HepG2 (cell line): ENCODE measurements around the gene CHRNB1. TPM values are rescaled to one million over a fixed set of nuclear protein-coding genes. Genes with fewer than 3 reads are reported as not detected.

Experiments
- ATAC-seq: fragments of 200-7000 bp; cut with Tn5 transposase; 3 replicates; pipeline ENCODE4 v1.9.1; 2020; ENCODE audit warnings: mild to moderate bottlenecking, moderate library complexity
- BruUV-seq: library from RNA; stranded (reverse); fragments of 400-500 nt; replicated peaks from 2 replicates; lab custom pipeline; 2021; lab: Mats Ljungman, UMichigan
- CTCF ChIA-PET: fragments of 300-600 bp; formaldehyde crosslinking; extraction: SDS; loops from one replicate; lab custom pipeline; 2021; ENCODE audit warnings: low total read pairs, inconsistent platforms, low intra/inter-chr PET ratio; lab: Yijun Ruan, JAX
- POLR2A ChIA-PET: fragments of 350-600 bp; sonication (Branson Sonifier 250); formaldehyde crosslinking; loops from one replicate; lab custom pipeline; 2020; ENCODE audit warnings: antibody characterized with exemption, inconsistent platforms; lab: Yijun Ruan, JAX
- DNase-seq: peaks from one replicate; pipeline ENCODE4 v3.0.0-alpha.2; 2015; ENCODE audit warnings: low spot score
- FAIRE-seq: peaks from 3 replicates; lab custom pipeline; 2011; peaks lifted over from hg19 to GRCh38; lab: Jason Lieb, UNC
- H2AFZ ChIP-seq: one replicate; pipeline ENCODE4 v1.6.1; 2011; ENCODE audit warnings: low read length, inconsistent platforms
- H3K27ac ChIP-seq: fragments of 300-600 bp; 3 replicates; pipeline ENCODE4 v1.8.0; 2011; ENCODE audit warnings: mixed run types, mild to moderate bottlenecking, mixed read lengths, low read length, inconsistent platforms; ENCODE audit not compliant: insufficient read depth; ENCODE audit errors: extremely low read length
- H3K27me3 ChIP-seq, 2 experiments: fragments of 200-600 bp in 1 of 2; 2 replicates in 1 of 2; 3 replicates in 1 of 2; pipeline versions ENCODE4 v1.6.0 to v1.8.0; 2011; ENCODE audit warnings: low read length in 2 of 2, mild to moderate bottlenecking in 2 of 2, moderate library complexity in 2 of 2, inconsistent platforms in 1 of 2; ENCODE audit not compliant: insufficient read depth in 2 of 2, control insufficient read depth in 1 of 2
- H3K36me3 ChIP-seq, 2 experiments: fragments of 200-600 bp in 1 of 2; replicated peaks in 1 of 2; 2 replicates in 1 of 2; 3 replicates in 1 of 2; pipeline versions ENCODE4 v1.5.1 to v1.8.0; 2011; ENCODE audit warnings: low read length in 2 of 2, inconsistent platforms in 1 of 2; ENCODE audit not compliant: insufficient read depth in 2 of 2, control insufficient read depth in 1 of 2
- H3K4me1 ChIP-seq: 2 replicates; pipeline ENCODE4 v1.5.1; 2012; ENCODE audit warnings: low read length, inconsistent platforms; ENCODE audit not compliant: insufficient read depth
- H3K4me2 ChIP-seq: 2 replicates; pipeline ENCODE4 v1.6.0; 2011; ENCODE audit warnings: low read depth, low read length, inconsistent platforms
- H3K4me3 ChIP-seq, 3 experiments: fragments of 200-600 bp in 1 of 3; sonication (generic), shearing (Covaris generic) in 1 of 3; replicated peaks in 1 of 3; 2 replicates each; pipeline ENCODE4 v1.5.1; 2011 to 2016; ENCODE audit warnings: low read length in 3 of 3, inconsistent platforms in 2 of 3, low read depth in 2 of 3, mild to moderate bottlenecking in 2 of 3, control low read depth in 1 of 3, mixed read lengths in 1 of 3; ENCODE audit not compliant: insufficient read depth in 1 of 3
- H3K79me2 ChIP-seq: one replicate; pipeline ENCODE4 v1.6.1; 2011; ENCODE audit warnings: low read length, inconsistent platforms; ENCODE audit not compliant: insufficient read depth
- H3K9ac ChIP-seq: 2 replicates; pipeline ENCODE4 v1.6.0; 2011; ENCODE audit warnings: mild to moderate bottlenecking, low read depth, low read length, inconsistent platforms; ENCODE audit not compliant: insufficient read depth
- H3K9me3 ChIP-seq: 2 replicates; pipeline ENCODE4 v1.5.1; 2012; ENCODE audit warnings: mild to moderate bottlenecking, low read length
- H4K20me1 ChIP-seq: 2 replicates; pipeline ENCODE4 v1.6.0; 2011; ENCODE audit warnings: inconsistent platforms, mild to moderate bottlenecking, low read length, moderate library complexity; ENCODE audit not compliant: insufficient read depth
- ARNT ChIP-seq: fragments of 450-650 bp; IDR thresholded peaks from 2 replicates; pipeline ENCODE4 v1.6.1; 2017
- KLF12 ChIP-seq: sonication (generic); formaldehyde crosslinking; IDR thresholded peaks from 2 replicates; pipeline ENCODE4 v1.4.0; 2020; ENCODE audit warnings: missing genetic modification reagents, borderline replicate concordance
- KLF6 ChIP-seq: IDR thresholded peaks from 2 replicates; pipeline ENCODE4 v1.8.0; 2016; ENCODE audit warnings: missing biosample characterization, missing genetic modification reagents
- PTBP1 ChIP-seq: fragments of 200-400 bp; formaldehyde crosslinking; IDR thresholded peaks from 2 replicates; pipeline ENCODE4 v1.6.1; 2018; ENCODE audit warnings: low read length, low read depth; ENCODE audit not compliant: poor library complexity, severe bottlenecking
- STAG1 ChIP-seq: sonication (generic); formaldehyde crosslinking; IDR thresholded peaks from 2 replicates; pipeline ENCODE4 v1.4.0; 2020; ENCODE audit warnings: missing genetic modification reagents
- TAF15 ChIP-seq: fragments of 200-400 bp; formaldehyde crosslinking; IDR thresholded peaks from one replicate; pipeline ENCODE4 v1.6.1; 2018; ENCODE audit warnings: mild to moderate bottlenecking, low read depth, low read length; ENCODE audit not compliant: poor library complexity, severe bottlenecking
- ZFP37 ChIP-seq: sonication (generic); formaldehyde crosslinking; IDR thresholded peaks from 2 replicates; pipeline ENCODE4 v1.4.0; 2020; ENCODE audit warnings: missing genetic modification reagents, borderline replicate concordance
- ZNF570 ChIP-seq: sonication (generic); formaldehyde crosslinking; IDR thresholded peaks from 2 replicates; pipeline ENCODE4 v1.4.0; 2020; ENCODE audit warnings: mild to moderate bottlenecking, missing genetic modification reagents, borderline replicate concordance
- ZNF660 ChIP-seq: sonication (generic); formaldehyde crosslinking; IDR thresholded peaks from 2 replicates; pipeline ENCODE4 v1.5.1; 2020; ENCODE audit warnings: mild to moderate bottlenecking, low read depth, missing genetic modification reagents, borderline replicate concordance
- ZNF879 ChIP-seq: sonication (generic); formaldehyde crosslinking; IDR thresholded peaks from 2 replicates; pipeline ENCODE4 v1.8.1; 2023; ENCODE audit warnings: missing genetic modification reagents
- WGBS: methylation state at CpG from one replicate; pipeline ENCODE4 v1.1.6; 2017; ENCODE audit warnings: low lambda C conversion rate; 5-methylcytosine and 5-hydroxymethylcytosine counted together
- in situ Hi-C: cut with HindIII; loops from 2 replicates; pipeline ENCODE4 v1.10.0; 2017; ENCODE audit warnings: low pct_unique_long_range_greater_than_20kb; ENCODE audit not compliant: extremely low pct_ligation_motif_present
- intact Hi-C: fragments of 100-400 bp; cut with micrococcal nuclease; formaldehyde crosslinking; loops from one replicate; pipeline ENCODE4 v1.10.0; 2022; ENCODE audit not compliant: unreplicated experiment
- polyA plus RNA-seq, 8 experiments: library from polyadenylated mRNA; depleted of rRNA in 3 of 8; stranded (reverse) in 7 of 8; unstranded in 1 of 8; fragments of >200 nt; fragmentation: Illumina TruSeq in 4 of 8; extraction: Trizol in 4 of 8; gene quantifications; 2 replicates each; pipeline versions ENCODE4 v1.2.1 to v1.2.3, GENCODE V29; 2011 to 2016; ENCODE audit warnings: low read depth in 4 of 8, missing spikeins in 1 of 8, mixed read lengths in 1 of 8; ENCODE audit not compliant: insufficient read depth in 1 of 8
- total RNA-seq, 5 experiments: library from RNA; depleted of rRNA; stranded (reverse); fragments of >200 nt; fragmentation: Illumina TruSeq; extraction: Trizol; gene quantifications; 2 replicates each; pipeline ENCODE4 v1.2.3, GENCODE V29; 2016; ENCODE audit warnings: low read depth in 1 of 5
- TF ChIP-seq, protein P1 (sequence below): sonication (generic); formaldehyde crosslinking; IDR thresholded peaks from 2 replicates; pipeline ENCODE4 v1.4.0; 2020; ENCODE audit warnings: missing genetic modification reagents, borderline replicate concordance
- TF ChIP-seq, protein P2 (sequence below): IDR thresholded peaks from 2 replicates; pipeline ENCODE4 v1.6.1; 2016; ENCODE audit warnings: mild to moderate bottlenecking, missing biosample characterization, missing genetic modification reagents
- TF ChIP-seq, protein P3 (sequence below): sonication (generic); formaldehyde crosslinking; IDR thresholded peaks from 2 replicates; pipeline ENCODE4 v1.4.0; 2020; ENCODE audit warnings: missing genetic modification reagents, borderline replicate concordance

Gene CHRNB1
- total and polyA plus RNA-seq, 2 of the 13 experiments (the other 11 are each of a cell fraction or from before 2014, with no cell fraction given) = 5.4 to 33.7 TPM

DNA sequence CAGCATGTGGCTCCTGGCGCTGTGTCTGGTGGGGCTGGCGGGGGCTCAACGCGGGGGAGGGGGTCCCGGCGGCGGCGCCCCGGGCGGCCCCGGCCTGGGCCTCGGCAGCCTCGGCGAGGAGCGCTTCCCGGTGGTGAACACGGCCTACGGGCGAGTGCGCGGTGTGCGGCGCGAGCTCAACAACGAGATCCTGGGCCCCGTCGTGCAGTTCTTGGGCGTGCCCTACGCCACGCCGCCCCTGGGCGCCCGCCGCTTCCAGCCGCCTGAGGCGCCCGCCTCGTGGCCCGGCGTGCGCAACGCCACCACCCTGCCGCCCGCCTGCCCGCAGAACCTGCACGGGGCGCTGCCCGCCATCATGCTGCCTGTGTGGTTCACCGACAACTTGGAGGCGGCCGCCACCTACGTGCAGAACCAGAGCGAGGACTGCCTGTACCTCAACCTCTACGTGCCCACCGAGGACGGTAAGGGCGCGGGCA lies 36.6 kb upstream of the CHRNB1 start (continued):
- no peak for TF ChIP-seq ZNF660 (CRISPR knock-in tag)
- no peak for TF ChIP-seq STAG1 (CRISPR knock-in tag)
- TF ChIP-seq, protein P1, sequence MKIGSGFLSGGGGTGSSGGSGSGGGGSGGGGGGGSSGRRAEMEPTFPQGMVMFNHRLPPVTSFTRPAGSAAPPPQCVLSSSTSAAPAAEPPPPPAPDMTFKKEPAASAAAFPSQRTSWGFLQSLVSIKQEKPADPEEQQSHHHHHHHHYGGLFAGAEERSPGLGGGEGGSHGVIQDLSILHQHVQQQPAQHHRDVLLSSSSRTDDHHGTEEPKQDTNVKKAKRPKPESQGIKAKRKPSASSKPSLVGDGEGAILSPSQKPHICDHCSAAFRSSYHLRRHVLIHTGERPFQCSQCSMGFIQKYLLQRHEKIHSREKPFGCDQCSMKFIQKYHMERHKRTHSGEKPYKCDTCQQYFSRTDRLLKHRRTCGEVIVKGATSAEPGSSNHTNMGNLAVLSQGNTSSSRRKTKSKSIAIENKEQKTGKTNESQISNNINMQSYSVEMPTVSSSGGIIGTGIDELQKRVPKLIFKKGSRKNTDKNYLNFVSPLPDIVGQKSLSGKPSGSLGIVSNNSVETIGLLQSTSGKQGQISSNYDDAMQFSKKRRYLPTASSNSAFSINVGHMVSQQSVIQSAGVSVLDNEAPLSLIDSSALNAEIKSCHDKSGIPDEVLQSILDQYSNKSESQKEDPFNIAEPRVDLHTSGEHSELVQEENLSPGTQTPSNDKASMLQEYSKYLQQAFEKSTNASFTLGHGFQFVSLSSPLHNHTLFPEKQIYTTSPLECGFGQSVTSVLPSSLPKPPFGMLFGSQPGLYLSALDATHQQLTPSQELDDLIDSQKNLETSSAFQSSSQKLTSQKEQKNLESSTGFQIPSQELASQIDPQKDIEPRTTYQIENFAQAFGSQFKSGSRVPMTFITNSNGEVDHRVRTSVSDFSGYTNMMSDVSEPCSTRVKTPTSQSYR (CRISPR knock-in tag) = no peak
- TF ChIP-seq ZNF570 (CRISPR knock-in tag) = no peak
- TF ChIP-seq, all 625 proteins: peak for 0

DNA sequence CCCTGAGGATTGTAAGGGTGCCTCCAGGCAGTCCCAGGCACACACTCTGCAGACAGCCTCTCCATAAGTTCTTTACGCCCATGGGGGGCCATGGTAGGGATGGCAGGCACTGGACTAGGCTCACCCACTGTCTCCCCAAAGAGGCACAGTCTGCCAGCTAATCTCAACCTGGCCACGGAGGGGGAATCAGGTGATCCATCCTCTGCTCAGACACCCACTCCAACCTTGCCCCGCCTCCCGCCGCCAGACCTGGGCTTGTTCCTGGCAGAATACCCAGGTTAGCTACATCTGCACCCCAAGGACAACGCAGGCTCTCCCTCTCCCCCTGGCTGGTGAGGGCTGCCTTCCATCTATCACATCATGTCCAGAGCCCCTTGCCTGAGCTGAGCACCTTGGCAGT lies 36.0 kb upstream of the CHRNB1 start:
- Histone ChIP-seq H3K4me1 (peaks cover 10% of the 10 kb centered on the region), H3K27me3 (no peaks in the 10 kb centered on the region), H3K4me3 (no peak overlapping the region), H3K9me3 (no peaks in the 10 kb centered on the region), H4K20me1 (no peaks in the 10 kb centered on the region), H3K79me2 (no peaks in the 10 kb centered on the region), H3K4me2 (no peak overlapping the region), H3K27ac (no peak overlapping the region), H3K9ac (no peak overlapping the region), H2AFZ (no peak overlapping the region), H3K36me3 (0 out of 5 replicates have a peak, but pooled peaks cover 0 to 2% of the 10 kb centered on the region in 2 experiments)
- DNase-seq (no peak), ATAC-seq (no peak), FAIRE-seq (no peak)
- ChIA-PET CTCF (no interaction called here), POLR2A (no interaction called here)
- WGBS = 89% methylated on average over 5 of the region's 6 CpGs
- intact Hi-C loops = no loop called here
- TF ChIP-seq, protein P2, sequence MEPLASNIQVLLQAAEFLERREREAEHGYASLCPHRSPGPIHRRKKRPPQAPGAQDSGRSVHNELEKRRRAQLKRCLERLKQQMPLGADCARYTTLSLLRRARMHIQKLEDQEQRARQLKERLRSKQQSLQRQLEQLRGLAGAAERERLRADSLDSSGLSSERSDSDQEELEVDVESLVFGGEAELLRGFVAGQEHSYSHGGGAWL (CRISPR knock-in tag) = no peak
- TF ChIP-seq TAF15 = no peak
- TF ChIP-seq PTBP1 = no peak
- TF ChIP-seq KLF12 (CRISPR knock-in tag) = no peak
- no peak for TF ChIP-seq ARNT
- no peak for TF ChIP-seq ZFP37 (CRISPR knock-in tag)
- TF ChIP-seq, protein P3, sequence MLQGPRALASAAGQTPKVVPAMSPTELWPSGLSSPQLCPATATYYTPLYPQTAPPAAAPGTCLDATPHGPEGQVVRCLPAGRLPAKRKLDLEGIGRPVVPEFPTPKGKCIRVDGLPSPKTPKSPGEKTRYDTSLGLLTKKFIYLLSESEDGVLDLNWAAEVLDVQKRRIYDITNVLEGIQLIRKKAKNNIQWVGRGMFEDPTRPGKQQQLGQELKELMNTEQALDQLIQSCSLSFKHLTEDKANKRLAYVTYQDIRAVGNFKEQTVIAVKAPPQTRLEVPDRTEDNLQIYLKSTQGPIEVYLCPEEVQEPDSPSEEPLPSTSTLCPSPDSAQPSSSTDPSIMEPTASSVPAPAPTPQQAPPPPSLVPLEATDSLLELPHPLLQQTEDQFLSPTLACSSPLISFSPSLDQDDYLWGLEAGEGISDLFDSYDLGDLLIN = no peak
- no peak for TF ChIP-seq KLF6 (CRISPR knock-in tag)
- no peak for TF ChIP-seq ZNF879
- in situ Hi-C loops = no loop called here
- BruUV-seq = no TSS peak
